ENCODE results near the gene RNGTT.
"Not testable (repeated sequence)": the region's sequence is repeated elsewhere in the genome, so short reads cannot be mapped to it uniquely, and the experiment has no call there.

RNGTT gene

DNA sequence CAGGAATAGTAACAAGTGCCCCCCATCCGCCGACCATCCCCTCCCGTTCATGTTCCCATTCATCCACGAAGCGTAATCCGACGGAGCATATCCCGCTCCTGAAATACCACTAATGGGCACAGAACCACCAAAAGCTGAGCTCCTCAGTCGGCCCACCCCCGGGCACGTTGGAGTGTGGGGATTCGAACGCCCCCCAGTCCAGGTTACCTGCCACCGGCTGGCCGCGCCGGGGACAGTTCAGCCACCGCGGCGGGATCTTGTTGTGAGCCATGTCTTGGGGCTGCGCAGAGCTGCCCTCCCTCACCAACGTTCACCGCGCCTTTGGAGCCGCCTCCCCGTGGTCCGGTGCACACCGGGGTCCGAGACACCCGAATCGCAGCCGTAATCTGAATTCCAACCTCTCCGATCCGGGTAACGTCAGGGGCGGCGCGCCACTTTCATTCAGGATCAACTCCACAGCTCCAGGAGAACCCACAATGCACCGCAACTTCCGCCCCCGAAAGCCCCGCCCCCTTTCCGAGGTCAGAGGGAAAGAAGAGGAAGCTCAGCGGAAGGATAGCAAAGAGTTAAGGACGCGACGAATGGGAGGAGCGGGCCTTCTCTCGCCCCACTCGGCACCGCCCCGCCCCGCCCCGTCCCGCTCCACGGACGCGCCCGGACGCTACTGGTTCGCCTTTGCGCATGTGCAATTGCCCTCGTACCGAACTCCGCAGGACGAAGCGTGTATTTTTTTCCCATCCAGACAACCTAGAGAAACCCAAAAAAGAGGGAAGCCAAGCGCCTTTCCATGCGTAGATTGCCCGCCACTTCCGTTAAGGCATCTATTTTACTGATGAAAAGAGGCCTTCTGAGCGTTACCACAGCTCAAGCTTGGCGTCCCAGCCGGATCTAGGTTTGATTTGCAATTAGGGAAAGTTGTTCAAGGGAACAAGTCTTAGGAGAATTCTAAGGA, at the start of gene RNGTT:
Gene RNGTT (minus strand): TSS at position 480 of the 952 bp plus-strand sequence. CDS start 209 bp downstream, at position 271.
- peak; percentile 97 for FAIRE-seq

DNA sequence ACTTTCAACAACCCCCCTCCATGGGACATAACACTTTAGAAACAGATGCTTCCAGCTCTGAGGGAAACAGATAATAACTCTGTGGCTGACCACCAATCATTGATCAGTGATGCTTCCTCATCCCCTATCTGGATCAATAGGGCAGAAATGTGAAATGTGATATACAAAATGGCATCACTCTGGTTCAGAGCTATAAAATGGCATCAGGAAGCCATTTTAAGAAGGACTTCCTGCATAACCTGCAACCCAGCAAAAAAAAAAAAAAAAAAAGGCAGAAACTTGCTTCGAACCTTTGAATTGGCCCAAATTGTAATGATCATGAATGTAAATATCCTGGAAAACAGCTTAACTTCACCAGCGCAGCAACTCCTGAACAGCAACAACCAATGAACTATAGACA, 48.0 kb upstream of the RNGTT start:
- FAIRE-seq: no peak

DNA sequence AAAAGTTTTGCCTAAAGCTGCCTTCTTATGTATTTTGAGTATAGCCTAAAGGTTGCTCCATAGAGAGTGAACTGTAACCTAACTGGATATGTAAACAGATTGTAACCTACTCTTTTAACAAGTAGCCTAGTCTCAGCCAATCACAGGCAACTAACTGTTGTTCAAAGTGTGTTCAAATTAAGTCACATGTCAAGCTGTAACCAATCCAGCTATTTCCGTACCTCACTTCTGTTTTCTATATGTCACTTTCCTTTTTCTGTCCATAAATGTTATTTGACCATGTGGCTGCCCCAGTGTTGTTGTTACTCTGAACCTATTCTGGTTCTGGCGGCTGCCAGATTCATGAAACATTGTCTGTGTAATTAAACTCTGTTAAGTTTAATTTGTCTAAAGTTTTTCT, 47.4 kb upstream of the RNGTT start:
- FAIRE-seq: no peak

DNA sequence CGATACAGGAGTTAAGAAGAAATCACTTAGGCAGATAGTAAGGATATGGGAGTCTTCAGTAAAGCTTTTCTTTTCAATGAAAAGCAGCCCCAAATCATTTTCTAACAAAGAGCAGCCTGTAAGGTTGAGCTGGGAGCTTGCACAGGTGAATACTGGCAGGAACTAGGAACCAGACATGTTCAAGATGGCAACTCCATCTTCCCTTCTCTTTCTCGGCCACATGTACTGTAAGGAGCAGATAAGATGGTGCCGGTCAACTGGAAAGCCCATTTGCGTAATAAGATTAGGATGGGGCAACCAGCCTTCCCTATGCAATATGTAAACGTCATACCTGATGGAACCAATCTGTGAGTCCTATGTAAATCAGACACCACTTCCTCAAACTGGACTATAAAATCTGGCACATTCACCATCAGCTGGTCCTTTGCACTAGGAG, 46.2 kb upstream of the RNGTT start:
- FAIRE-seq: no peak

DNA sequence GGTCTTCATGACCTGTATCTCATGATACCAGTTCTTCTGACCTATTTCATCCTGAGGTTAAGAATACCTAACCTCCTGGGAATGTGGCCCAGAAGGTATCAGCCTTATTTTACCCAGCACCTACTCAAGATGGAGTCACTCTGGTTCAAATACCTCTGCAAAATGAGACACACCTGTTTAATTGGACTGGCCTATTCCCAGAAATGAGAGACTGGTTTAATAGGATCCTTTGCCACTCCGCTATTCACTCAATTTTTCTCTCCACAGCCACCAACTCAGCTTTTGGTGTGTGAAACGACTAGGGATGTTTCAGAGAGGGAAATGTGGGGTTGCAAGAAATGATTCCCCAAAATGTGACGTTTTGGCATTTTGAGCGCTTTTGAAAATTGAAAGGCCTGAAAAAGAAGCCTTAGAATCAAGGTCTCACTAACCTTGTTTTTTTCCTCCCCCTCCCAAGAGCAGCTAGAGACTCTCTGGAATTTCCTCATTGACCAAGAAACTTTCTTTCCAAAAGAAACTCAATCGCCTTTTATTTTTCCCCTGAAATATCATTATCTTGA, 45.5 kb upstream of the RNGTT start:
- FAIRE-seq: no peak

DNA sequence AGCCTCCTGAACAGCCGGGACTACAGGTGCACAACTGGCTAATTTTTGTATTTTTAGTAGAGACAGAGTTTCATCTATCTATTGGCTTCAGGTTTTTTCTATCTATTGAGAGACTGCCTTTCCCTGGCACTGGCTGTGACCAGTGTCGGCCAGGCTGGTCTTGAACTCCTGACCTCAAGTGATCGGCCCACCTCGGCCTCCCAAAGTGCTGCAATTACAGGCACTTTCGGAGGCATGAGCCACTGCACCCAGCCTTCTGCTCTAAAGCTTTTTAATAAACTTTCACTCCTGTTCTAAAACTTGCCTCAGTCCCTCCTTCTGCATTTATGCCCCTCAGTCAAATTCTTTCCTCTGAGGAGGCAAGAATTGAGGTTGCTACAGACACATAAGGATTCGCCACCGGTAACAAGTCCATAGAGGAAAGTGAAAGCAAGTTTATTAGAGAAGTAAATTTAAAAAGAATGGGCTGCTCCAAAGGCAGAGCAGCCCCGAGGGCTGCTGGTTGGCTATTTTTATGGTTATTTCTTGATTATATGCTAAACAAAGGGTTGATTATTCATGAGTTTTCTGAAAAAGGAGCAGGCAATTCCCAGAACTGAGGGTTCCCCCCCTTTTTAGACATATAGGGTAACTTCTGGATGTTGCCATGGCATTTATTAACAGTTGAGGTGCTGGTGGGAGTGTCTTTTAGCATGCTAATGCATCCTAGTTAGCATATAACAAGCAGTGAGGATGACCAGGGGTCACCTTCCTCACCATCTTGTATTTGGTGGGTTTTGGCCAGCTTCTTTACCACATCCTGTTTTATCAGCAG, 44.8 kb upstream of the RNGTT start:
- no peak for FAIRE-seq

DNA sequence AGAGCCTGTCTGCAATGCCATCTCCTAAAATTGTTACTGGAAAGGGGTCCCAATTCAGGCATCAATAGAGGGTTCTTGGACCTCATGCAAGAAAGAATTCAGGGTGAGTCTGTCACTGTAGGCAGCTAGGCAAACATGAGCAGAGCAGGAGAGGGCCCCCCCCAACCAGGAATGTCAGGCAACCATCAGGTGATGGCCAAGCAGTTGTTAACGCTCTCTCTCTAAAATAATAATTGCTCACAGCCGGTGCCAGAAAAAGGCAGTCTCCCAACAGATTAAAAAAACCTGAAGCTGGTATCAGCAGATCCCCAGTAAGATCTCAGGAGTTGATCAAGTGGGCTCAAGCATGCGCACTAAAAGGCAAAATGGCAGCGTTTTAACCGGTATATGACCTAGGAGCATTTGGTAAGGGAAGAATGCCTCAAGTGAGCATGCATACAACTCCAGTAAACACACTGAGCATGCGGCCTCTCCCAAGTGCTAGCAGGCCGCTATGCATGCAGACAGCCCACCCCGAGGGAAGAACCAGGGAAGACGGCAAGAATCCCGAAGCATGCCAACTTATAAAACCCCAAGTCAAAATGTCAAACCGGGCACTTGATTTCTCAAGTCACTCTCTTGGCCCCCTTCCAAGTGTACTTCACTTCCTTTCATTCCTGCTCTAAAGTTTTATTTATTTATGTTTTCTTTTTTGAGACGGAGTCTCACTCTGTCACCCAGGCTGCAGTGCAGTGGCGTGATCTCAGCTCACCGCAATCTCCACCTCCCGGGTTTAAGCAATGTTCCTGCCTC, 44.0 kb upstream of the RNGTT start:
- no peak for FAIRE-seq

DNA sequence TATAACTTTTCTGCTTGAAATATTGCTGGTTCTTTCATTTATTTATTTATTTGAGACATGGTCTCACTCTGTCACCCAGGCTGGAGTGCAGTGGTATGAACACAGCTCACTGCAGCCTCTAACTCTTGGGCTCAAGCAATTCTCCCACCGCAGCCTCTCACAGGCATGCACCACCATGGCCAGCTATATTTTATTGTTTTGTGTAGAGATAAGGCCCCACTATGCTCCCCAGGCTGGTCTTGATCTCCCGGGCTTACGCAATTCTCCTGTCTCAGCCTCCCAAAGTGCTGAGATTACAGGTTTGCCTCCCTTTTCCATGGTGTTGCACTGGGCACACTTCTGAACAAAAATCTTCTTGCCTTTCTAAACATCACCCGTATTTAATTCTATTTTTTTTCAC, 39.1 kb upstream of the RNGTT start:
- no peak for FAIRE-seq

DNA sequence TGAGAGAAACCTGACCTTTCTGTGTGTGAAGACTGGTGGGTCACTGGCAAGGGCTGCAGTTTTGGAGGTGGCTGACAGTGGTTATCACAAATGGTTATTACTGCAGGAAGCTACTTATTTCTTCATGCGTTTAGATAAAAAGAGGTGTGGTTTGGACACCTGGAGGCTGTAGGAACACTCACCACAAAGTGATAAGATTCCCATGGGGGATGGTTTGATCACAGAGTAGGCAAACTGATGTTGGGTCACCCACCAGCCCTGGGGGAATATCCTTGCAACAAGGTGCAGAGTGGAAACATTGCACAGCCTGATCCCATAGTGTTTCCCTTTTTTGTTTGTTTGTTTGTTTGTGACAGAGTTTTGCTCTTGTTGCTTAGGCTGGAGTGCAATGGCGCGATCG, 33.9 kb upstream of the RNGTT start:
- no peak for FAIRE-seq

DNA sequence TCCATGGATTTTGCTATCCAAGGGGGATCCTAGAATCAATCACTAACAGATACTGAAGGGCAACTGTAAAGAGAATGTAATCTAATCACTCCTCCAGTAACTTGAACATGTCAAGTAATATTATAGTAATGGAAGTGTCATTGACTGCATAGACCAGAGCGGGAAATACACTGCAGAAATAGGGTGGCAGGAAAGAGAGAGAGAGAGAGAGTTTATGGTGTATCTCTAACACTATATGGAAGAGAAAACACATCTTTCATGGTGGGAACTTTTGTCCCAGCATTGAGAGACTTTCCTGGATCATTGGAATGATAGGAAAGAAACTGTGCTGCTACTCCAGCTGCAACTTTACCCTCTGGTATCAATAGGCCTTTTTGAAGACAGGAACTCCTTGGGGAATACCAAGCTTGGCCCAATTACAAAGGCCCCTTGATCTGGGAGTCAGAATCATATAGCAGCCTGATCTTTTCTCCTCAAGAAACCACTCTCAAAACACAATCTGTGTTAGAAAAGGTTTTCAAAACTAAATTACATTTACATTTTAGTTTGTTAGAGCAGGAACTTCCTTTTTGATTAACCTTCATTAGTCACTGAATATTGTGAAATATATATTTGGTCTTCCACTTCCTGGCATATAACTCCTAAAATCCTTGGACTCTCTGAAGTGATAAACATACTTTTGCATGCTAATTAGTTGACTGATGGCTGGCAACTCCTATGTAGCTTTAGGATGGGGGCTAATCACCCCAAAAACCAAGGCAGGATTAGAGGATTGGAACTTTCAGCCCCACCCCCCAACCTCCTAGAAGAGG, 29.5 kb upstream of the RNGTT start:
- FAIRE-seq: no peak

DNA sequence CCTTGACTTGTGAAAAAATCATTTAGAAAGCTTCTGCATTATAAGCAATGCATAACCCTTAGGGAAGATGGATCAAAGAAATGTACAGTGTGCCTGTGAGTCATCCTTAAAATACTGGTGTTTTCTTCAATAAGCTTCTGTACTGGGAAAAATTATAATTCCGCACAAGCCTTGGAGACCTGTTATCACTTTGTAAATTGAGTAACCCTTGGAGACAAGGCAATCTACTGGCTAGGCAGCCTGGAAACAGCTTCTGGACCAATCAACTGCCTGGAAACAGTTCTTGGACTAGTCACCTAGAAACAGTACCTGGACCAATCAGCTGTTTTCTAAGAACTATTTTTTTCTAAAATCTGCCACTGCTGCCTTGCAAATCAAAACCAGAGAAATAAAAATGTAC, 25.8 kb upstream of the RNGTT start:
- peak; percentile 23 for FAIRE-seq

DNA sequence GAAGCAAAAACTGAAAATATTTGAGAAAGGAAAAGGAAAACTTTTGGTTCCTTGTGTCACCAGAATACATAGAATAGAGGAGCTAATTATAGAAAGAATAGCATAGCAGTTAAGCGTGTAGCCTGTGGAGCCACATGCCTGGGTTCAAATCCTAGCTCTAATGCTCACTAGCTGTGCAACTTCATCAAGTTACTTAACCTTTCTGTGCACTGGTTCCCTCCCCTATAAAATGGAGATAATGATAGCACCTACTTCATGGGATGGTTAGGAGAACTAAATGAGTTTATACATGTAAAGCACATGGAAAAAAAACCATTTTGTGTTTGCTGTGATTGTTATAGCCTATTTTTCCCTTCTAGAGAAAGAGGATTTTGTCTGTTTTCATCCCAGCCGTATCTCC, 24.5 kb upstream of the RNGTT start:
- no peak for FAIRE-seq

DNA sequence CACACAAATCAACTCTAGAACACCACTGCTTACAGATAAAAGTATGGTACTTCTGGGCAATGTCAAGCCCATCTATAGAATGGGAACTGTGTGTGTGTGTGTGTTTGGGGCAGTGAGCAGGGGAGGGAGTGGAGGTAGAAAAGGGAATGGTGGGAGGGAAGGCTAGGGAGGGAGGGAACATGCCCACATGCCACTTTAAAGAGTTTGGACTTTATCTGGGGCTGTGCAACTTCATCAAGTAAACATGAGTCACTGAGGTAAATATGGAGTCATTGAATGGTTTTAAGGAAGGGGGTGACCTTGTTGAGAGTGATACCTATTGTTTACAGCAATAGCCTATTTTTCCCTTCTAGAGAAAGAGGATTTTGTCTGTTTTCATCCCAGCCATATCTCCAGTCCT, 22.5 kb upstream of the RNGTT start:
- FAIRE-seq: no peak

DNA sequence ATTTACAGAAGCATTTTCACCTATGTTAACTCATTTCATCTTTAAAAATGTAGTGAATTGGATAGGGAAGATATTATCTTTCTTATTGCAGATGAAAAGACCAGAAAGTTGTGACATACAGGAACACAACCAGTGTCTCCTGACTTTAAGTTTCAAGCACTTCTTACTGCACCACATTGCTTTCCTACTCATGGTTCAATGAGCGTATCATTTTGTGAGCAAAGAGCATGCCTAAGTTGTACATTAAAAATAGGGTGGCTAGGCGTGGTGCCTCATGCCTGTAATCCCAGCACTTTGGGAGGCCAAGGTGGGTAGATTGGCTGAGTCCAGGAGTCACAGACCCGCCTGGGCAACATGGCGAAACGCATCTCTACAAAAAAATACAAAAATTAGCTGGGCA, 21.2 kb upstream of the RNGTT start:
- no peak for FAIRE-seq

DNA sequence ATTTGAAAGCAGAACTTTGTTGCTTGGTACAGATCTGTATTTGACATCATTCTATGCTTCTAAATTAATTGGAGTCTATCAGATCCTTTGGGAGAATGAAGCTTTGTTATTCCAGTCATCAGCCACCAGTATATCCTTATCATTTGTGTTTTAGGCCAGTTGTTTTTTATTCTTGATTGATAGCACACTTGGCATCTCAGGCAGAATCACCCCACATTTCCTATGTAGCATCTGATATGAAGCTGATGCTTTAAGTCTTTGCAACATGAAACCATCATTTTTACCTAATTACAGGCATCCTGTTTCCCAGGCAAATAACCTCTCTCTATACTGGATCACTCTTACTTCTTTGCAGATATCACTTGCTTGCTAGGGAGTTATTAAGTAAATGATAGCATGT, 20.7 kb upstream of the RNGTT start:
- FAIRE-seq: no peak

DNA sequence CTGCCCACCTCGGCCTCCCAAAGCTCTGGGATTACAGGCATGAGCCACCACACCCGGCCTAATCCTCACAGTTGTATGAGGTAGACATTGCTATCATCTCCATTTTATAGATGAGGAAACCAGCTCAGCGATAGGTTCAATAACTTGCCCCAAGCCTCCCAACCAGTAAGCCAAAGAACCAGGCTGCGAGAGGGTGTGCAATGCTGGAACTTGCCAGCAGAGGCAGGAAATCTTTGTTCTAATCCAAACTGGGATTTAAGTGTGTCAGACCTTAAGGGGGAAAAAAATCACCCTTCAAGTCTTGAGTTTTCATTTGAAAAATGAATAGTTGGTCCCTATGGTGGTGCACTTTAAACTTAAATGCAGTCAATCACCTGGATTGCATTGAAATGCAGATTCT, 20.1 kb upstream of the RNGTT start:
- no peak for FAIRE-seq

DNA sequence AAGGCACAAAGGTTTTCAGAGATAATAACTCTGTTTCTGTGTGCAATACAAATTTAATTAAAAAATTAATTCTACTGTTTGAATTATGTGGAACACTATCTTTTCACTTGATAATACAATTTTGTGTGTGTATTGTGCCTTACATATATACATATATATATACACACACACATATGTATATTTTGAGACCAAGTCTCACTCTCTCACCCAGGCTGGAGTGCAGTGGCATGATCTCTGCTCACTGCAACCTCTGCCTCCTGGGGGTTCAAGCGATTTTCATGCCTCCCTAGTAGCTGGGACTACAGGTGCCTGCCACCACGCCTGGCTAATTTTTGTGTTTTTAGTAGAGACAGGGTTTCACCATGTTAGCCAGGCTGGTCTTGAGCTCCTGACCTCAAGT, 19.7 kb upstream of the RNGTT start:
- not testable (repeated sequence) for FAIRE-seq

DNA sequence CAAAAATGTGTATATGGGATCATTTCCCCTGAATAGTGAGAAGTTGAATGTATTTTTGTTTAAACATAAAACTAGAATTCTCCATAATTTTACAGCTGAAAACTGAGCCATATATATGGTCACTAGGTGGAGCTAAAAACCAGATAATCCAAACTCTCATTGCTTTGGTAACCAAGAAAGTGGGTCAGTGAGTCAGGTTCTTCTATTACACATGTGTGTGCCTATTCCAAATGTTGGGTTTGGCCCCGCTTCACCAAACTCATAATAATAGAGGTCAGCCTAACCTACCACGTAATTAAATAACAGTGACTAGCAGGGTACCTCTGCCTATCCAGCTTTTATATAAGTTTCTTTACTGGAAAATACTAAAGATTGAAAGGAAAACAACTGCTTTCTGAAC, 19.3 kb upstream of the RNGTT start:
- peak; percentile 98 for FAIRE-seq

DNA sequence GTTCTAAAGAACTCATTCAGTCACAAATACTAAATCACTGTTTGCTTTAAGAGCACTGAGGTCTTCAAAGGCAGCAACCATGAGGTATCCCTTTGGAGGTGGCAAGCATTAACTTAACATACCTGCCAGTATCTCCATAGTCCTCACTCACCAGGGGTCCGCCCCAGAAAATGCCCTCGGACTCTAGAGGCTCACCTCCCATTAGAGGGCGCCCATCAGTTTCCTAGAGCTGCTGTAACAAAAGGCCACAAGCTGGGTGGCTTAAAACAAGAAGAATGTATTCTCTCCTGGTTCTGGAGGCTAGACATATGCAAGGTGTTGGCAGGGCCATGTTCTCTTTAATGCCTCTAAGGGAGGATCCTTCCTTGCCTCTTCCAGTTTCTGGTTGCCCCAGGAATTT, 12.0 kb upstream of the RNGTT start:
- FAIRE-seq: no peak

DNA sequence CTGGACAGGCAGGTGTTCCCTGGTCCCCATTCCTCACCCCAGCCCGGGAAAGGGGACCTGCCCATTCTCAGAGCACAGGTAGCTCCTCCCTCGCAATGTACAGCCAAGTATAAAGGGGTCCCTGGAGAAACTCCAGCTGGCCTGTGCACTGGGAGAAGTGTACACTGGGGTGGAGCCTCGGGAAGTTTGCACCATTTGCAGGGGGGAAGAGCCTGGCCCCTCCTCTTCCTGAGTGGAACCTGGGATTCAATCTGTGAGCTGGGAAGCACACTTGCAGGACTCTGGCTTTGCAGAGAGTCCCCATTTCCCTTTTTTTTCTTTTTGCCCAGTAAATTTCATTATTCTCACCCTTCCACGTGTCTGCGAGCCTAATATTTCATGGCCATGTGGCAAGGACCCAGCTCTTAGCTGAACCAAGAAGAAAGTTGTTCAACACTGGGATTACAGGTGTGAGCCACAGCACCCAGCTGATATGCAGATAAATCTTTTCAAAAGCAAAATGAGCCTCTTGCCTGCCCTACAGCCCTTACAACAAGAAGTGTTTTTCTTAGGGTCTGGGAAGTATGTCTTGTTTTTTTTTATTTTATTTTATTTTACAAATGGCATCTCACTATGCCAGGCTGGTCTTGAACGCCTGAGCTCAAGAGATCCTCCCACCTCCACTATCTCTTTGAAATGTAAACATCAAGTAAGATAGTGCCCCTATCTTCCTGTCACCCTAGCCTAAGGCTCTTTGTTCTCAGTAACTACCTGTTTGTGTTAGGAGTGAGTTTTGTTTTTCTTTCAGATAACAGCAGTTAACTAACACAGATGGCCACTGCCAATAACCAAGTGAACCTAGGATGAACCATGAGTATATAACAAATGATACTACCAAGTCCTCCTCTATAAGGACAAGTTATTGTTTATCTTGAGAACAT, 9.3 kb upstream of the RNGTT start:
- no peak for FAIRE-seq

DNA sequence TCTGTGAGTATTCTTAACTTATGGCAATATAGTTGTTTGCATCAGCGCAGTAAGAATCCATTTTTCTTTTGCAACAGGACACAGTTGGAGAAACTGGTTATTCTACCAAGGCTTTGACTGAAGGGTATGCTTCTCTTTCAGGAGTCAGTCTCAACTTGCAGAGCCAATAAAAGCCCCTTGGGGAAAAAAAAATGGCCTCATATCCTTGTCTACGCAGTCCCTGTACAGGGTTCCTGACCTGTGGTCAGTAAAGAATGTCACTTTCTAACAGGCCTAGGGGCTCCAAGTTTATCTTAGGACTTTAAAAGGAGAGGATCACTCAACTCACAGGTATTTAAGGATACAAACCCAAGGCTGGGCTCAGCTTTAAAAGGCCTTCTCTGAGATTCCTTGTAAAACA, 6.9 kb upstream of the RNGTT start:
- FAIRE-seq: no peak

All from G401.6 (cell line).